VCaP (cell line): Measurements from ENCODE around the gene FALEC.

Source experiments
- H3K27ac ChIP-seq: fragments of 450-650 bp; 2 replicates; pipeline ENCODE4 v1.5.1; 2017
- TF ChIP-seq, protein P1 (sequence below): fragments of 450-650 bp; conservative IDR thresholded peaks from 2 replicates; pipeline ENCODE4 v1.5.1; 2017; ENCODE audit warnings: mild to moderate bottlenecking, moderate library complexity

FALEC gene

DNA sequence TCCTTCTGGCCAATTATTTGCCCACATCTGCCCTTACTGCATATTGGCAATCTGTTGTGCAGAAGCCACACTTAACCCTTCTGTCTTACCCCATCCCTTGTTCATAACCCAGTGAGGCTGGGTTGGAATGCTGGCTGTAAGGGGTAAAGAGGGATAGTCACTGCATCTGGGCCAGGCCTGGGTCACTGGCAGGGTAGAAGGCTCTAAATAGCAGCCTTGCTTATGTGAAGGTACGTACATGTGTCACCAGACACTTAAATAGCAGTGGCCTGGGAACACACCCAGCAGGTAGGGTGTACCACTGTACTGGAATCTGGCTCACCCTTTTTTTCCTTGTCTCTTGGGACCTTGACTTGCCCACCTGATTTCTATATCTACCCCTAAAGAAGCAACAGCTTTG lies 38.2 kb upstream of the FALEC start:
- H3K27ac ChIP-seq, result no peak overlapping the region
- TF ChIP-seq, protein P1, sequence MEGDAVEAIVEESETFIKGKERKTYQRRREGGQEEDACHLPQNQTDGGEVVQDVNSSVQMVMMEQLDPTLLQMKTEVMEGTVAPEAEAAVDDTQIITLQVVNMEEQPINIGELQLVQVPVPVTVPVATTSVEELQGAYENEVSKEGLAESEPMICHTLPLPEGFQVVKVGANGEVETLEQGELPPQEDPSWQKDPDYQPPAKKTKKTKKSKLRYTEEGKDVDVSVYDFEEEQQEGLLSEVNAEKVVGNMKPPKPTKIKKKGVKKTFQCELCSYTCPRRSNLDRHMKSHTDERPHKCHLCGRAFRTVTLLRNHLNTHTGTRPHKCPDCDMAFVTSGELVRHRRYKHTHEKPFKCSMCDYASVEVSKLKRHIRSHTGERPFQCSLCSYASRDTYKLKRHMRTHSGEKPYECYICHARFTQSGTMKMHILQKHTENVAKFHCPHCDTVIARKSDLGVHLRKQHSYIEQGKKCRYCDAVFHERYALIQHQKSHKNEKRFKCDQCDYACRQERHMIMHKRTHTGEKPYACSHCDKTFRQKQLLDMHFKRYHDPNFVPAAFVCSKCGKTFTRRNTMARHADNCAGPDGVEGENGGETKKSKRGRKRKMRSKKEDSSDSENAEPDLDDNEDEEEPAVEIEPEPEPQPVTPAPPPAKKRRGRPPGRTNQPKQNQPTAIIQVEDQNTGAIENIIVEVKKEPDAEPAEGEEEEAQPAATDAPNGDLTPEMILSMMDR, result no peak

DNA sequence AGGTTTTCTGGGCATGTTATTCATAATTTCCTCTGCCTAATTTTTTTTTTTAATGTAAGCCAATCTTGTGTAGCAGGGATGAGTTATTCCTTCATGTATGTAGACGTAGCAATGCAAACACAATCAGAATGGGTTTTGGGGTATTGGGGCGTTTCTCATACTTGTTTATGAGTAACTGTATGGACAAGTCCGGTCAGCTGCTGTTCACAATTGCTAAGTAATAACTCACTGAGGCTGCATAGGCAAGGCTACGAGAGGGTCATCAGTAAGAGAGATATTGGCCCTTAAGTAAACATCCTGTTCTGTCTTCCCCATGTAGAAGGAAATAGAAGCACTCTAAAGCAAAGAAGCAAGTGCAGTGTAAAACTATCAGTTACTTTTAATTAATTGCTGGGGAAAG lies 37.8 kb upstream of the FALEC start:
- no peak overlapping the region; the same call in 1 of the 2 replicates for H3K27ac ChIP-seq
- TF ChIP-seq, protein P1, result no peak

DNA sequence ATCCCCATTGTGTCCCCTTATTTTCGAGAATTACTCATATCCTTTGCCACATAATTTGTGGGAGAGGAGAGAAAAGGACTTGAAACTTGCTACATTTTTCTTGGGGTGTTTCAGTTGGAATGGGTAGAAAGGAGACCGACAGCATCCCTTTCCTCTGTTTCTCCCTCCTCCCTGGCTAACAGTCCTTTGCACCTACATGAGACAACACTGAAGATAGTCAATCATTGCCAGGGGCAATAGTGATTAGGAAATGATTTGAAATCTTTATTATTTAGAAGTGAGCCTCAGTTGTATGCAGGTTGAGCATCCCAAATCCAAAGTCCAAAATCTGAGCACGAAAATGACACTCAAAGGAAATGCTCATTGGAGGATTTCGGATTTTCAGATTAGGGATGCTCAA lies 36.2 kb upstream of the FALEC start:
- H3K27ac ChIP-seq, result no peak overlapping the region
- TF ChIP-seq, protein P1, result no peak

DNA sequence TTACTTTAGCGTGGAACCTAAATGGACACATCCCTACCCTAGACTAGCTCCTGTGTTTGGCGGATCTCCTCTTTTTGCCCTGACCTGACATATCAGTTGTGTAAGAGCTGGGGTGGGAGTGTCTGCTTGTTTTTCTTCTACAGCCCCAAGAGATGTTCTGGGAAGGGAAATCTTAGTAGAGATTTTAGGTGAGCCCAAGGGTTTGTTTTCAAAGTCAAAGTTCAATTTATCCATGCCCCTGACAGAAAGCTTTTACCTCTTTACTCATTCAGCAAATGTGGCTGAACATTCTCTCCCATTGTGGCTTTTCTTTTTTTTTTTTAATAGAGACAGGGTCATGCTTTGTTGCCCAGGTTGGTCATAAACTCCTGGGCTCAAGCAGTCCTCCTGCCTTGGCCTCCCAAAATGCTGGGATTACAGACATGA lies 35.6 kb upstream of the FALEC start:
- TF ChIP-seq, protein P1, result no peak
- H3K27ac ChIP-seq, result no peak overlapping the region

DNA sequence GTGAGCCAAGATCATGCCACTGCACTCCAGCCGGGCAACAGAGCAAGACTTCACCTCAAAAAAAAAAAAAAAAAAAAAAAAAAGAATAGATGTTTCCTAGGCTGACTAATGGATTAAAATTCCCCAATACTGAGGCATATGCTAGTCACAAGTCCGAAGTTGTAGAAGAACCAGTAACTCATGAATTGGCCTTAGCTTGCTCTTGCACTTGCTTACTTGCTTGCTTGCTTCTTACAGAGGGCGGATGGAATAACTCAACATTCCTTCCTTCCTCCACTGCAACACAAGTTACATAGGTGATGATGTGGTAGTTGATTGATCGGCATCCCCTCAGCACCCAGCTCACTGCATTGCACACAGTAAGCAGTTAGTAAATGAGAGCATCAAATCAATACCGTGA lies 31.1 kb upstream of the FALEC start:
- TF ChIP-seq, protein P1, result no peak

DNA sequence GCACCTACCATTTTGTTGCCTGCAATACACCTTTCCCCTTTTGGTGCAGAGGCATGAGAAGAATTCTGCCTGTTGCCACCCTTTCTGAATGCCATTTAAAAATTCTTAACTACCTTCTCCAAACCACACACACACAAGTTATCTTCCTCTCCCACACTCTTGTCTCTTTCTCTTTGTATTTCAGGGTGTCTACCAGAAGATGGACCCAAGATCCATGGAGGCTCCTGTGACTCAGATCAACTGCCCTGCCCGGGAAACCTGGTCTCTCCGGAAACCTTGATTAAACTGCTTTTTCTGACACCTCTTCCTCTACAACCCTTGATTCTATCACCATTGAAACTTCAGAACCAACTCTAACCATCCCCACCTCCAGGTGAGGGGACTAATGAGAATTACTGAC lies 30.7 kb upstream of the FALEC start:
- TF ChIP-seq, protein P1, result peak; percentile 13; the same call in 1 of the 2 replicates
- no peak overlapping the region for H3K27ac ChIP-seq

More for the DNA sequence above, 31.1 kb upstream of the FALEC start:
- H3K27ac ChIP-seq, result no peak overlapping the region

DNA sequence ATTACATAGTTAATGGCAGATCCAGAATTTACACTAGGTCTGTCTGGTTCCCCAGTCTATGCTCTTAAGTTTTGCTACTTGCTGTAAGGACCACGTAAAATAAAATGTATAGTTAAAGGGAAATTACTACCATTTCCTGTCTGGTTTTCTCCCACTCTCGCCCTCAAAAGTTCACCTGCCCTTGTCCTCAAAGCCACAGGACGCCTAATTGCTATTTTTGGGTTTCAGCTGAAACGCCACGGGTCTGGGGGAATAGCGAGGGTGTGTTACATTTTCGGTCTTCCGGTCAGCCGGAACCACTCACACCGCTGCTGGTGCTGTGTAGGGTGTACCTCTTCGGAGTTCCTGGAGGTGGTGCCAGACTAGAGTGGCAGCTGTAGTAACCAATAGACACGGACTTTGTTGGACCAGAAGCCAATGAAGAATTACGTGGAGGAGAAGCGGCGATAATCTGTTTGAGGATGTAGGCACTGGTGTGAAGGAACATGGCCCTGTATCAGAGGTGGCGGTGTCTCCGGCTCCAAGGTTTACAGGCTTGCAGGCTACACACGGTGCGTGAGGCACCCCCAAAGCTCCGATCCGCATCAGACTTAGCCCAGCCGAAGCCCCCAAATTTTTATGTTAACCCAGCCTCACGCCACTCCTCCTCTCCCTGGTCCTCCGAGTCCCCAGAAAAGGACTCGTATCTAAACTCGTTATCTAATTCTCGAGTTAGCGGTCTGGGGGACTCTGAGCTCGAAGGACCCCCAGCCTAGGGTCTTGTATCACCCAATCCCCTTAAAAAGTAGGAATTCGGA lies 28.4 kb upstream of the FALEC start, which contains the start of gene TARS2:
TARS2 (plus strand) TSS at position 454 of the 797 bp plus-strand sequence; CDS start at position 486, 32 bp downstream.
- TF ChIP-seq, protein P1, result no peak
- H3K27ac ChIP-seq, result peak within 1 kb of the TSS; percentile 78
